ENCODE results near the gene FHIP2A.

FHIP2A gene

DNA sequence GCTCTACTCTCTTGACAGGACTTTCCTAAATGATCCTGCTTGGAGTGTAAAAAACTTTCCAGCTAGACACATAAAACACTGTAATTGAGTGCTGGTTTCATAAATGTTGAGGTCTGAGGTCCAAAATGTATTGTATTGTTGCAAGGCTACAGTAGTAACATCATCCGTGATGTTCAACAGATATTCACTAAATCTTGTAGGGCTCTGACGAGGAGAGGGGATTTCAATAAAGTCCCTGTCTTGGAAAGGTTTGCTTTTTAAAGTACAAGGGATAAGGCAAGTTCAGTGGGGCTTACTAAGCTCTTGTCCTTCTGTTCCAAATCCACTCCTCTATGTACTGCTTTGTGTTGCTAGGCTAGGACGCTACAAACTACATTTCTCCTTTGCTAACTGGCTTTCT is 48.9 kb downstream of the FHIP2A start:
- Histone ChIP-seq H3K27ac (ENCODE audit: extremely low read depth, low read depth, low read length) (no peak overlapping the region), H3K9me3 (ENCODE audit: control insufficient read depth, insufficient read depth, low read depth, low read length) (no peaks in the 10 kb centered on the region), H3K36me3 (ENCODE audit: control insufficient read depth in 2 of 2, insufficient read depth in 1 of 2, low read length in 2 of 2) (no peaks in the 10 kb centered on the region), H3K4me1 (ENCODE audit: control insufficient read depth, insufficient read depth, low read length) (0 out of 2 replicates have a peak, but pooled peaks cover 4% of the 10 kb centered on the region), H3K4me3 (ENCODE audit: low read depth, low read length) (no peak overlapping the region)
- no peak for TF ChIP-seq MEIS1 (CRISPR knock-in tag; IDR thresholded peaks at IDR 0.05; ENCODE audit: borderline replicate concordance)
- TF ChIP-seq ZNF473 (tag by site-specific recombination; IDR thresholded peaks at IDR 0.05), result no peak
- no peak for TF ChIP-seq ZNF341 (tag by site-specific recombination; IDR thresholded peaks at IDR 0.05; ENCODE audit: low read depth)
- no peak for TF ChIP-seq ZNF37A (tag by site-specific recombination; IDR thresholded peaks at IDR 0.05)
- POLR2A ChIA-PET, result no interaction called here
- CTCF ChIA-PET, result interaction anchor here (1.5 to 3.8 kb wide), 3 partner anchors 9 to 399 kb away, joined by 4 to 28 read pairs (median 7); partner anchors contain the start of gene FHIP2A

- 0 out of 2 replicates have a peak, but pooled peaks cover 4% of the 10 kb centered on the region for H3K4me1 ChIP-seq (ENCODE audit: control insufficient read depth, insufficient read depth, low read length)
- POLR2A ChIA-PET, result no interaction called here
- H3K36me3 ChIP-seq (ENCODE audit: control insufficient read depth in 2 of 2, insufficient read depth in 1 of 2, low read length in 2 of 2), result no peaks in the 10 kb centered on the region
- CTCF ChIA-PET, result interaction anchor here (0.5 to 3.8 kb wide), 3 partner anchors 8 to 413 kb away, joined by 3 to 28 read pairs (median 7); no protein-coding TSS in a partner anchor
- no peak overlapping the region for H3K27ac ChIP-seq (ENCODE audit: extremely low read depth, low read depth, low read length)
- H3K4me3 ChIP-seq (ENCODE audit: low read depth, low read length), result no peak overlapping the region
- TF ChIP-seq ZNF555 (tag by site-specific recombination; conservative IDR thresholded peaks at IDR 0.05), result no peak
- TF ChIP-seq ZNF391 (tag by site-specific recombination; IDR thresholded peaks at IDR 0.05; ENCODE audit: borderline replicate concordance, low read depth), result no peak
- no peak for TF ChIP-seq BCL11A (tag by site-specific recombination; IDR thresholded peaks at IDR 0.05; ENCODE audit: low read depth)
- TF ChIP-seq PRDM10 (tag by site-specific recombination; IDR thresholded peaks at IDR 0.05), result no peak
- no peak for TF ChIP-seq OVOL3 (tag by site-specific recombination; IDR thresholded peaks at IDR 0.05)
- H3K9me3 ChIP-seq (ENCODE audit: control insufficient read depth, insufficient read depth, low read depth, low read length), result no peaks in the 10 kb centered on the region
Measured at GRCh38 chr10:114871379-114871778, 49.8 kb downstream of the FHIP2A start.

All from HEK293 (cell line).